Stimulated activated memory B cell treated with anti-CD40 and anti-IgM and Interleukin-4, amounts not matched to agents 10 μg/mL and 1 μg/mL and 100 μg/mL, for 72 hours (primary cell): ENCODE measurements around the gene POLA2.
"Not testable (repeated sequence)": the region's sequence is repeated elsewhere in the genome, so short reads cannot be mapped to it uniquely, and the experiment has no call there.

Source experiments
- ATAC-seq: fragments of 150-1000 bp; cut with Tn5 transposase; 2 replicates; pipeline ENCODE4 v1.10.0; 2021
- H3K27ac Mint-ChIP-seq: one replicate; pipeline ENCODE4 v1.8.0; 2022; ENCODE audit warnings: mild to moderate bottlenecking, mixed read lengths
- H3K27me3 Mint-ChIP-seq: one replicate; pipeline ENCODE4 v1.8.0; 2022; ENCODE audit warnings: mixed read lengths
- H3K36me3 Mint-ChIP-seq: one replicate; pipeline ENCODE4 v1.8.0; 2022; ENCODE audit warnings: mixed read lengths
- H3K4me1 Mint-ChIP-seq: one replicate; pipeline ENCODE4 v1.8.0; 2022; ENCODE audit warnings: mixed read lengths
- H3K4me3 Mint-ChIP-seq: one replicate; pipeline ENCODE4 v1.8.0; 2022; ENCODE audit warnings: mild to moderate bottlenecking, moderate library complexity, mixed read lengths
- H3K9me3 Mint-ChIP-seq: one replicate; pipeline ENCODE4 v1.8.0; 2022; ENCODE audit warnings: mixed read lengths

POLA2 gene

DNA sequence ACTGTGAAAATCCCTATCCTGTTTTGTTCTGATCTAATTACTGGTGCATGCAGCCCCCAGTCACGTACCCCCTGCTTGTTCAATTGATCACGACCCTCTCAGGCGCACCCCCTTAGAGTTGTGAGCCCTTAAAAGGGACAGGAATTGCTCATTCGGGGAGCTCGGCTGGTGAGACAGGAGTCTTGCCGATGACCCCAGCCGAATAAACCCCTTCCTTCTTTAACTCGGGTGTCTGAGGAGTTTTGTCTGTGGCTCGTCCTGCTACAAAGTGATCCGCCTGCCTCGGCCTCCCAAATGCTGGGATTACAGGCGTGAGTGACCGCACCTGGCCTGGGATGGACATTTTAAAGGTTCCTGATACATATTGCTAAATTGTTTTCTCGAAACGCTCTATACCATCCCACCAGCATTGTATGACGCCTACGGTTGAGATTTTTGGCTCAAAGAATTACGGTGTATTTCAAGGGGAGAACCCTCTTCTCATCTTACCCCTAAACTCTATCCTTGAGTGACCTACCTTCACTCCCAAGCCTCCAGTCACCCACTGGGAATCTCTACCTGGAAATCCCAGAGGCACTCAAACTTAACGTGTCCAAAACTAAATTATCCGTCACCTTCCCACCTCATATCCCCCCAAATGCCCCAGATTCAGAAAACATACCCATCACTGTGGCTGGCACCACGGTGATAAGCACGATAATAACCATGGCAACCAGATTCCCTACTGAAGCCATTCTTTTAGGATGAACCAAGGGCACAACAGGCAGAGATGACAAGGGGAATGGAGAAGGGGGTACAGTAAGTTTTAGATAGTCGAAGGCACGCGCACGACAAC, 789 bp upstream of the POLA2 start:
- ATAC-seq = no peak
- peak overlapping the region; percentile 83 for H3K4me3 Mint-ChIP-seq
- H3K27me3 Mint-ChIP-seq = no peaks in the 10 kb centered on the region
- peak overlapping the region; percentile 84 for H3K27ac Mint-ChIP-seq
- H3K4me1 Mint-ChIP-seq = peaks cover 29% of the 10 kb centered on the region
- no peaks in the 10 kb centered on the region for H3K9me3 Mint-ChIP-seq
- H3K36me3 Mint-ChIP-seq = peaks cover 18% of the 10 kb centered on the region

DNA sequence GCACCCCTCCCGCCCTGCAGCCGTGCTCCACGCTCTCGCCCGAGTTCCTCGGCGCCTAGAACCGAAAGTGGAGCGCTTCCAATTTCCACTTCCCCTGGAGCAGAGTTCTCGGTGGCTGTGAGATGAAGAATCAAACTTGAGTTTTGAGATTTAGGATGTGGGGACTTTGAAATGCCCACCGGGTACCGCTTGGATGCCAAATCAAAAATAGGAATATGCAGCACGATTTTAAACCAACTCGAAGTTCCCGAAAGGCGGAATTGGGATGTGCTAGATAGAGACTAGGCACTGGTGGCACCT, 569 bp downstream of the POLA2 start:
- peak overlapping the region; percentile 84 for H3K27ac Mint-ChIP-seq
- H3K27me3 Mint-ChIP-seq = no peaks in the 10 kb centered on the region
- H3K4me1 Mint-ChIP-seq = peaks cover 33% of the 10 kb centered on the region
- H3K9me3 Mint-ChIP-seq = no peaks in the 10 kb centered on the region
- peak overlapping the region; percentile 83 for H3K4me3 Mint-ChIP-seq
- H3K36me3 Mint-ChIP-seq = peaks cover 23% of the 10 kb centered on the region
- no peak for ATAC-seq

DNA sequence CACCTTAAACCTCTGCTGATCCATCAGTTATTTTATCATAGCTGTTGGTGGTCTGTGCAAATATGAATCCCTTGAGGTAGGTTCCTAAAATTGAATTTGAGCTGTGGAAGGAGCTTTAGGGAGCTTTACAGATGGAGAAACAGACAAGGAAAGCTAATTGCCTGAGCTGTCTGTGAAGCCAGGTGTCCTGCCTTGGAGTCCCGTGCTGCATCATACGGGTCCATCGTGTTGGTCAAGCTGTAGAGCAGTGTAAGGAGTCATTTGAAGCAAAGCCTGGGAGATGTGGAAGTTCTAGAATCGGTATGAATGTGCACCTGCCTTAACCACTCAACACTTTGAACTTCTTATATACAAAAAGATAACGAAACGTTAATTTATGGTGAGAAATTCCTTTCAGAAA, 1.0 kb downstream of the POLA2 start:
- ATAC-seq = no peak
- H3K36me3 Mint-ChIP-seq = peaks cover 23% of the 10 kb centered on the region
- peak overlapping the region; percentile 83 for H3K4me3 Mint-ChIP-seq
- H3K9me3 Mint-ChIP-seq = no peaks in the 10 kb centered on the region
- H3K4me1 Mint-ChIP-seq = peaks cover 33% of the 10 kb centered on the region
- no peaks in the 10 kb centered on the region for H3K27me3 Mint-ChIP-seq
- peak overlapping the region; percentile 84 for H3K27ac Mint-ChIP-seq

DNA sequence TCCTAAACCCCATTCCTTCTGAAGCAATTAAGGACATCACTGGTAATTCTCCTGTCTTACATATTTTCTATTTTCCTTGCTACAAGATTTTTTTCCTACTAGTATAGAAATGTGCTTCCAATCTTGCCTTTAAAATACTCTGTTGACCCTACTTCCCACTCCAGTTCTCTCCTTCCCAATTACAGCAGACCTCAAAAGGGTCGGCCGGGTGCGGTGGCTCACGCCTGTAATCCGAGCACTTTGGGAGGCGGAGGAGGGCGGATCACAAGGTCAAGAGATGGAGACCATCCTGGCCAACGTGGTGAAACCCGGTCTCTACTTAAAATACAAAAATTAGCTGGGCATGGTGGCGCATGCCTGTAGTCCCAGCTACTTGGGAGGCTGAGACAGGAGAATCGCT, 3.0 kb downstream of the POLA2 start:
- not testable (repeated sequence) for H3K27ac Mint-ChIP-seq, H3K27me3 Mint-ChIP-seq, H3K9me3 Mint-ChIP-seq, ATAC-seq, H3K4me3 Mint-ChIP-seq
- peaks cover 33% of the 10 kb centered on the region for H3K36me3 Mint-ChIP-seq
- H3K4me1 Mint-ChIP-seq = peaks cover 33% of the 10 kb centered on the region

DNA sequence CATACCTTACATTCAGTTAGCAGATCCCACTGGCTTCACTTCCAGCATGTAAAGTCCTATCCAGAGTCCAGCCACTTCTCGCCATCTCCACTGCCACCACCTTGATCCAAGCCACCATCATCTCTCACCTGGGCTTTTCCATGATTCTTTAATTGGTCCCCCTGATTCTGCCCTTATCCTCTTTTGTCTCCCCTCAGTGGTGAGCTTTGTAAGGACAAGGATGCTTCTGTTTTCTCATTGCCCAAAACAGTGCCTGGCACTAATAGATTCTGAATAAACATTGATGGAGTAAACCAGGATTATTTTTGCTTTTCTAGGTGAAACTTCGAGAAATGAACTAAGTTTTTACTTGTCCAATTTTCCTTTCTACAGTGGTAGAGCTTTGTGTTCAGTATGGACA, 4.4 kb downstream of the POLA2 start:
- peaks cover 45% of the 10 kb centered on the region for H3K36me3 Mint-ChIP-seq
- H3K9me3 Mint-ChIP-seq = no peaks in the 10 kb centered on the region
- no peak overlapping the region for H3K27ac Mint-ChIP-seq
- H3K4me1 Mint-ChIP-seq = peaks cover 28% of the 10 kb centered on the region
- no peak overlapping the region for H3K4me3 Mint-ChIP-seq
- no peak for ATAC-seq
- no peaks in the 10 kb centered on the region for H3K27me3 Mint-ChIP-seq

DNA sequence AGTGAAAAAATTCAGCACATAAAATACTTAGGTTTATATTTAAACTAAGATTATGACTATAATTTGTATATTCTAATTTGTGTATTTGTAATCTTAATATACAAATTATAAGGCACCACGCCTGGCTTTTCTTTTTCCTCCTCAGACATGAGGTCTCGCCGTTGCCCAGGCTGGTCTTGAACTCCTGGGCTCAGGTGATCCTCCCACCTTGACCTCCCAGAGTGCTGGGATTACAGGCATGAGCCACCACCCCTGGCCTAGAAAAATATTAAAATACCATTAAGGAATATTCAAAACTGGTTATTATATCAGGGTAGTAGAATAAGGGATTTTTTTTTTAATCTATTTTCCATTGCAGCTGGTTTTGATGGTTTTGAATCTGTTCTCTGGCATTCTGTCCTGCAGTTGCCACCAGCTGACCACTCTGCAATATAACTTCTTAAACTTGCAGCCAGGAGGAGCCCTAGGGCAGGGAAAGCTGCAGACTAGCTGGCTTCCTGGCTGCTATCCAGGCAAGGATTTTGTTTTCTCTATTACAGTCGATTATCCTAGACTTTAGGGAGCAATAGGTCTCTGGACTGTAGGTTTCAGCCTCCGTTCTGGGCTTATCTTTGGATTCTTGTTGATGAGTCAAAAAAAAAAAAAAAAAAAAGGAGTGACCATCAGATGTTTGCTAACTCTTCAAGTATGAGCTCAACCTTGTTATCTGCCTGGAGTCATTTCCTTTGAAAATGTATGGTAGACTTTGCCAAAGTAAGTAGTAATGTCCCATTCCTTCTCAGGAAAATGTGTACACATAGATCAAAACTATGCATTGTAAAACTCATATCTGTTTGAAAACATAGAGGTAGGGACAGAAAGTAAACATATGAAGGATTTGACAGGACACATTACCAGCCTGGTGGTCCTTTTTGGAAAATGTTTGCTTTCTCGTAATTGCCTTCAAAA, 13.2 kb downstream of the POLA2 start:
- H3K36me3 Mint-ChIP-seq = peaks cover 31% of the 10 kb centered on the region
- peak; percentile 54 for ATAC-seq
- H3K27ac Mint-ChIP-seq = no peak overlapping the region
- no peak overlapping the region for H3K4me3 Mint-ChIP-seq
- H3K9me3 Mint-ChIP-seq = no peaks in the 10 kb centered on the region
- no peaks in the 10 kb centered on the region for H3K27me3 Mint-ChIP-seq
- peaks cover 10% of the 10 kb centered on the region for H3K4me1 Mint-ChIP-seq

DNA sequence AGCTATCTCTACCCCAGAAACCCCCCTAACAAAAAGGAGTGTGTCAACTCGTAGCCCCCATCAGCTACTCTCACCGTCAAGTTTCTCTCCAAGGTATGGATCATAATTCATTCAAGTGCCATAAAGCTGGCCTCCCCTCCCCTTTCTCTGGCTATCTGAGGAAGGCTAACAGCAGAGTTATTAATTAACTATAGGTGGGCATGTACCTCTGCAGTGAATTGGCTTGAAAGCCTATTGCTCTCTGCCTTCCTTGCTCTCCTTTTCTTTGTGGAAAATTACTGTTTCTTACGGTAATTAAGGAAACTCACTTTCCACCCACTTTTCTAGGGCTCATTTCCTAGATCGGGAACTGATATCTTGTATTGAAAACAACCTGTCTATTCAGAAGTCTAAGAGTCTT, 14.1 kb downstream of the POLA2 start:
- no peak overlapping the region for H3K27ac Mint-ChIP-seq
- ATAC-seq = no peak
- H3K4me1 Mint-ChIP-seq = peaks cover 13% of the 10 kb centered on the region
- H3K9me3 Mint-ChIP-seq = no peaks in the 10 kb centered on the region
- no peak overlapping the region for H3K4me3 Mint-ChIP-seq
- H3K27me3 Mint-ChIP-seq = no peaks in the 10 kb centered on the region
- H3K36me3 Mint-ChIP-seq = peaks cover 23% of the 10 kb centered on the region

DNA sequence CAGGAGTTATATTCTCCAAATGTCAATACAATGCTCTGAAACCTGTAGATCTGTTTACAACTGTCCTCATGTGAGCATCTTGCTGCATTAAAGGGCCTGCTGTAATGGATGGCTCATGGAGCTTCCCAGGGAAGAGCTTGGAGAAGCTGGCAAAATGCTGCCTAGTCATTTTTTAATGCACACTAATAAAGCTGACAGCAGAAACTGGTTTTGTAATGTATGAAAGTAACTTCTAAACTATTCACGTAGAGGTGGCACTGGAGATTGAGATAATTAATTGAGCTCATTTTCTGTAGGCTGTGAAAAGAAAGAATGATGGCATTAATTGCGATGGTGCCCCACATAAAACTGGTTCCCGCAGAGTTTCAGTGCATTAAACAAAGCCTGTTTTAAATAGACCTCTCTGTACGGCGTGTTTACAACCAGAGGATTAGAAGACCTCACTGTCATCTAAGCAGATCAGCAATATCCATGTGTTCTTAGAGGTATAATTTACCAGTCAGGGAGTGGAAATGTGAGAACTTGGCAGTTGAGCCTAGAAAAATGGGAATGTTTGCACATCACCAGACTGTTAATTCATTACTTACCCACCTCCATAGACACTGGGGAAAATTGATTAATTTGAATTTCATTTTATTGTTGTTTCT, 16.0 kb downstream of the POLA2 start:
- no peaks in the 10 kb centered on the region for H3K9me3 Mint-ChIP-seq
- no peaks in the 10 kb centered on the region for H3K27me3 Mint-ChIP-seq
- H3K4me3 Mint-ChIP-seq = no peak overlapping the region
- ATAC-seq = no peak
- peaks cover 13% of the 10 kb centered on the region for H3K4me1 Mint-ChIP-seq
- H3K36me3 Mint-ChIP-seq = peaks cover 38% of the 10 kb centered on the region
- H3K27ac Mint-ChIP-seq = no peak overlapping the region

DNA sequence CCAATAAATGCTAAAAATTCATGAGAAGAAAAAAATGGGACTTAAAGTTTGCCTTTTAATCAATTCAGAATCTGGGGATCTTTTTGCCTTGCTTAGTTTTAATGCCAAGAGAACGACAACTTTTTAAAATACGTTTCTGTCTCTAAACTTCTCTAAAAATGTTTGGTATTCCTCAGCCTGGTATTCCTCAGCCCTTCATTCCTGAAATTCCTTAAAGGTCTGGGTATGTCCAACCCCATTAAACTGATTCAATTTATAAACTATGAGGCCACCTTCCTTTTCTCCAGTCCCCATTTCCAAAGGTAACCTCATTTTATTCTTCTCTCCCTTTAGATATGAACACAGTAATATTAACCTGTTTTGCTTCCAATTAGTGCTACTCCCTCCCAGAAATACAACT, 16.6 kb downstream of the POLA2 start:
- H3K36me3 Mint-ChIP-seq = peaks cover 39% of the 10 kb centered on the region
- H3K27ac Mint-ChIP-seq = no peak overlapping the region
- H3K9me3 Mint-ChIP-seq = no peaks in the 10 kb centered on the region
- H3K4me1 Mint-ChIP-seq = peaks cover 13% of the 10 kb centered on the region
- no peak overlapping the region for H3K4me3 Mint-ChIP-seq
- ATAC-seq = no peak
- no peaks in the 10 kb centered on the region for H3K27me3 Mint-ChIP-seq

DNA sequence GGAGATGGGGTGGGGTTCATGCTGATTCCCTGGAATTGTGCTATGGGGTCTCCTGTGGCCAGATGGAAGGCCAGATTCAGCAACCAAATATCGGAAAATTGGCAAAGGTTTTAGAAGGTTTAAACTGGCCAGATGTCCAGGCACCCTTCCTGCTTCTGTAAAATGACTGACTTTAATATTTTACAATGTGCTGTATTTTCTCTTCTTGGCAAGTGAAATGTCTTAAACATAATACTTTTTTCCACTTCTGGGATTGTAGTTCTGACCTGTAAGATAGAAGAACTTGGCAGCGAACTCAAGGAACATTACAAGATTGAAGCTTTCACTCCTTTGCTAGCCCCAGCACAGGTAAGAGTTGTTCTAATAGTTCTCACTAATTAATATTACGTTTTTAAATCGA, 17.5 kb downstream of the POLA2 start:
- Mint-ChIP-seq H3K27ac (peak overlapping the region; percentile 12), H3K9me3 (no peaks in the 10 kb centered on the region), H3K4me3 (no peak overlapping the region), H3K27me3 (no peaks in the 10 kb centered on the region), H3K36me3 (peaks cover 47% of the 10 kb centered on the region), H3K4me1 (peaks cover 13% of the 10 kb centered on the region)
- ATAC-seq = no peak

DNA sequence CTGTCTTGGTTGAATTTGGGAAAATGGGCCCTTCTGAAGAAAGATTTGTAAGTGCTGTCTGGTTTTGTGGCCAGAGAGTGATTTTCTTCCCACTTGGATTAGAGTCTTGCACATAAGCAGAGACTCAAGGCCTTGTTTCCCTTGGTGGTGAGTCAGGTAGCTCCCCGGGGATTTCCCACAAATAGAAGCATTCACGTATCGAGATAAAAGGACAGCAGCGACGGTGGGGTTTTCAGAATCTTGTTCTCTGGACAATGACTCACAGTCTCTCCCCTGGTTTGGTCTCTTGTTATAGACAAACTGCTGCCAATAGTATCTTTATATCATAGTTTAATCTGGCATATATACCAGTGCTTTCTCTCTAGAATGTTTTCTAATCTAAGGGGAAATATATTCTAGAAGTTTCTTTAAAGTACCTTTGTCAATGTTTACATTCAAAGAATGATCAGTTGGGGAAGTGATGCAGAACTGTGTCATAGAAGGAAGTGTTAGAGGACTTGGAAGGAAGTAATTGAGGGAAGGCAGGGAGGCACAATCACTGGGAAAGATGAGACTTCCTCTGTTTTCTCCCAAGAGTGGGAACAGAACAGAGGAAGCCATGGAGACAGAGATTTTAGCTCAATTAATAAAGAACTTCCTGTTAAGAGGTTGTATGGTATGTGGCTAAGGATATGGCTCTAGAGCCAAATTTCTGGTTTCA, 18.1 kb downstream of the POLA2 start:
- Mint-ChIP-seq H3K4me3 (no peak overlapping the region), H3K9me3 (no peaks in the 10 kb centered on the region), H3K36me3 (peaks cover 47% of the 10 kb centered on the region), H3K27me3 (no peaks in the 10 kb centered on the region), H3K4me1 (peaks cover 13% of the 10 kb centered on the region), H3K27ac (peak overlapping the region; percentile 12)
- peak; percentile 56 for ATAC-seq

DNA sequence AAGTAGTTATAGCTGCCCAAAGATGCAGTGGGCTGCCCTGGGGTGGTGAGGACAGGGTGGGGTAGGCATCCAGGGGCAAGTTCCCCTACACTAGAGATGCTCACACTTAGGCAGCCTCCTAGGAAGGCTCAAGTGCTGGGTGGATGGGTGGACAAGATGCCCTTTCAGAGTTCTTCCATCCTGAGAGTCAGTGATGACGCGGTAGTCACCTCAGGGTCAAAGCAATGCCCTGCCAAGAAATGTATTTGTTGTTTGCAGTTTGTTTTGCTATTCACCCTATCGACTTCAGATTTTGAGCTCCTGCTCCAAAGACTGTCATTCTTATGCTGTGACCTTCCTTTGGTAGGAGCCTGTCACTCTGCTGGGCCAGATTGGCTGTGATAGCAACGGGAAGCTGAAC, 18.9 kb downstream of the POLA2 start:
- peaks cover 13% of the 10 kb centered on the region for H3K4me1 Mint-ChIP-seq
- H3K4me3 Mint-ChIP-seq = no peak overlapping the region
- no peaks in the 10 kb centered on the region for H3K27me3 Mint-ChIP-seq
- H3K9me3 Mint-ChIP-seq = no peaks in the 10 kb centered on the region
- H3K27ac Mint-ChIP-seq = no peak overlapping the region
- H3K36me3 Mint-ChIP-seq = peaks cover 52% of the 10 kb centered on the region
- no peak for ATAC-seq

DNA sequence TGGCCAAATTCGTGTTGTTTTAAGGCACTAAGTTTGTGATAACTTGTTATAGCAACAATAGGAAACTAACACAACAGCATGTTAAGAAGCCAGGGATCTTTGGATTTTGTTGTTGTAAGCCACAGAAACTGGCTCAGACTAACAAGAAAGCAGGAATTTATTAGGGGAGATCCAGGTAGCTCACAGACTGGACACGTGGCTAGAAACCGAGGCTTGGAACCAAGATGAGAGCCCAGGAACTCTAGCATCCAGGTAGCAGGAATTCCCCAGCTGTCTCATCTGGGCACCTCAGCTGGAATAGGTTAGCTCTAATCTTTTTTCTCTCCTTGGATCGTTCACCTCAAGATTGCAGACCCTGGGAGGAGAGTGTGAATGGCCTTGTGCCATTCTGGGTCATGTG, 24.9 kb downstream of the POLA2 start:
- no peak overlapping the region for H3K4me3 Mint-ChIP-seq
- peaks cover 5% of the 10 kb centered on the region for H3K4me1 Mint-ChIP-seq
- H3K36me3 Mint-ChIP-seq = peaks cover 52% of the 10 kb centered on the region
- no peak for ATAC-seq
- H3K9me3 Mint-ChIP-seq = no peaks in the 10 kb centered on the region
- H3K27ac Mint-ChIP-seq = no peak overlapping the region
- no peaks in the 10 kb centered on the region for H3K27me3 Mint-ChIP-seq

DNA sequence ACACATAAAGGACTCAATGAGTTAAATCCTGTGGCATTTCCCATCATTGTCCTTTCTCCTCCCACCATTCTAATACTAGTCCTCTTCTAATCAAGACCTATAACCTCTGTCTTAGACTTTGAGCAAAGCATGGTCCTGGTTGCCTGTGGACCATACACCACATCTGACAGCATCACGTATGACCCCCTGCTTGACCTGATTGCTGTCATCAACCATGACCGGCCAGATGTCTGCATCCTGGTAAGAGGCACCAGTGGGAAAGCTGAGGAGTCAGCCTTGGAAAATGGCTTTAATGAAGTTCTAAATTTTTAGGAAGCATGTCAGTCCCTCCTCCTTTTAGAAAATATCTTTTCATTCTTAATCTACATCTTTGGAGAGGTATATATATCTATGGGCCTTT, 25.8 kb downstream of the POLA2 start:
- no peaks in the 10 kb centered on the region for H3K9me3 Mint-ChIP-seq
- no peak overlapping the region for H3K4me3 Mint-ChIP-seq
- no peak for ATAC-seq
- H3K27ac Mint-ChIP-seq = no peak overlapping the region
- peaks cover 43% of the 10 kb centered on the region for H3K36me3 Mint-ChIP-seq
- peaks cover 5% of the 10 kb centered on the region for H3K4me1 Mint-ChIP-seq
- no peaks in the 10 kb centered on the region for H3K27me3 Mint-ChIP-seq
